Activated CD4-positive, CD25-positive, alpha-beta regulatory T cell treated with anti-CD3 and anti-CD28 coated beads, Interleukin-2, amount 50 U/mL, for 72 hours (primary cell): Measurements from ENCODE around the gene GLO1.

Experiments
- DNase-seq: peaks from one replicate; pipeline ENCODE4 v3.0.0; 2021

Gene GLO1

GRCh38 chr6:38656896-38657295 is 46.0 kb downstream of the GLO1 start:
- no peak for DNase-seq

- no peak for DNase-seq
Observed at GRCh38 chr6:38654263-38654662, 48.7 kb downstream of the GLO1 start.

DNA sequence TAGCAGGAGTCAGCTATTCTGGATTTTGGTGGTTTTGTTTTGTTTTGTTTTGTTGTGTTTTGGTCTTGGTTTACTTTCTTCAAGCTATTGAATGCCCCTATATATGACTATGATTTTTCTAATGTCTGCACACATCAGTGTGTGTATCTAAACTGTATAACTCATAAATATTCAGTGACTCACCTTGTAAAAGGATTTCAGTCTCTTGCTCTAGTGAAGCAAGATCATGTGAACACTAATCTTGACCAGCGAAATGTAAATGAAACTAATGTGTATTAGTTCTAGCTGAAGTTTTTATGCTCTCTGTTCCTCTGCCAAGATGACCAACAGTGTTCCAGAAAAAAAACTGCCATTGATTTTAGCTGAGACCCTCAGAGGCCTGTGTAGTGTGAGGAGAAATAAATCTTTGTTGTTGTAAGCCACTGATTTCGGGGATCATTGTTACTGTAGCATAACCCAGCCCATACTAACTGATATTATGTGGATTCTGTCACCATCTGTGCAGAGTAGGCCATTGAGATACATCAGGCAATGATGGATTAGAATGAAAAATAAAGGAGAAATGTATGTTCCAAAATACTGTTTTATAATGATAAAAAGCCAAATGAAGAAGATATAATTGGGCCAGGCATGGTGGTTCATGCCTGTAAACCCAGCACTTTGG is 51.7 kb downstream of the GLO1 start:
- no peak for DNase-seq

- DNase-seq, result no peak
Observed at GRCh38 chr6:38650207-38650752, 52.7 kb downstream of the GLO1 start.

DNA sequence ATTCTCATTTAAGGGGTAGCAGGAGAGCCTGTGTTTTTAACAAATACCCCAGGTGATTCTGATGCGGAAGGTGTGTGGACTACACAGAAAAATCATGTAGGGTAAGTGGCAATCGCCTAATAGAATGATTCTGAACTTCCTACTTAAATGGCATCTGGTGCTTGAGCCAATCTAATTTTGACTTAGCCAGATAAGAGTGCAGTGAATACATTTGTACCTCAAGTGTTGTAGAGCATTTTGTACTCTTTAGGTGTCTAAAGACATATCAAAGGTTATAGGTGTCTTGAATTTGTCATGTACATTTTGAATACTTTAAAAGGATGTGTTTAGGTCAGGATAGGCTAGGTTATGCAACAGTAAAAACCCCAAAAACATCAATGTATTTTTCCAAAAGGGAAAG is 53.2 kb downstream of the GLO1 start:
- no peak for DNase-seq

DNA sequence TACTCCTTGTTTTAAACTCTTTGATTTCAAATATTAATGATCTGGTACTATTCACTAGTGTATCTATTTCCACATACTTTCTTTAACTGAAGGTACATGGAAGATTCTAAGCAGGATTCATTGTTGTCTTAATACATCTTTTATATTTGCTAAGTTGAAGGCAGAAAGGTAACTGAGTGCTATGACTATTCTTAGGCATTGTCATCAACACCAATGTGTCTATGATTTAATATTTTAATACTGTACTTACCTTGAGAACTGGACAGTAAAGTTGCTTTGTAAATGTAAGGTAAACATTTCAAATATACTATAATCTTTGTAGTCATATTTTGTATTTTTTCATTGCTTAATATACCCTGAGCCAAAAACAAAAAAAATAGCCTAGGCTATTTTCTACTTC is 54.3 kb downstream of the GLO1 start:
- DNase-seq, result no peak

GRCh38 chr6:38646166-38646878 is 56.6 kb downstream of the GLO1 start:
- no peak for DNase-seq

GRCh38 chr6:38644951-38645350 is 58.0 kb downstream of the GLO1 start:
- DNase-seq, result no peak

GRCh38 chr6:38640216-38640909 is 62.6 kb downstream of the GLO1 start:
- no peak for DNase-seq

DNA sequence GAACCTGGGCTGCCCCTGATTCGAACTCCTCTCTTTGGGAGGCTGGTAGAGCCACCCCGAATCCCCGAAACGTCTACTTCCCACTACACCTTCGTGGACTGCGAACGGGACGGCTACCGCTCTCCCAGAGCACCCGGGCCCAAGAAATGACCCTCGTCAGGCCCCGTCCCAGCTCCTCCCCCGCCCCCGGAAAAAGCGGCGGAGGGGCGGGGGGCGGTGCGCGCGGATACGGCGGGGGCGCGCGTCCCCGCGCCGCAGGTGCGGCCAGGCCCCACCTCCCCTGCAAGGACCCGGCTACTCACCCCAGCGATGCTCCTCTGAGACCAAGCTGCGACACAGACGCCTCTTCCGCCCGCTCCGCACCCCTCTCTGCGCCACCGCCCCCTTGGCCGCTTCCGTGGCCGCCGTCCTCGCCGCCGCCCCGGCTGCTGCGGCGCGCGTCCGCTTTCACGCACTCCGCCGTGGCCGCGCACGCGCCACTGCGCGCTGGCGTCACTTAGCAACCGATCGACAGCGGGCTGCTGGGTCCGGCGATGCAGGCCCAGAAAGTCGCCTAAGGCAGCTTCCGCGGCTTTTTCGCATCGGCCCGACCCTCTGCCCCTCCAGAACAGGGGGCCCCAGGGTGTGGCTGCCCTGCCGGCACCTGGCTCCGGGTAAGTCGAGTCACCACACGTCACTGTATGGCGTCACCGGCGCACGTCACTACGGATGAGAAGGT is 63.3 kb downstream of the GLO1 start, which contains the start of gene BTBD9:
BTBD9 (minus strand) TSS at position 432 of the 718 bp plus-strand sequence.
- peak; percentile 87 for DNase-seq

DNA sequence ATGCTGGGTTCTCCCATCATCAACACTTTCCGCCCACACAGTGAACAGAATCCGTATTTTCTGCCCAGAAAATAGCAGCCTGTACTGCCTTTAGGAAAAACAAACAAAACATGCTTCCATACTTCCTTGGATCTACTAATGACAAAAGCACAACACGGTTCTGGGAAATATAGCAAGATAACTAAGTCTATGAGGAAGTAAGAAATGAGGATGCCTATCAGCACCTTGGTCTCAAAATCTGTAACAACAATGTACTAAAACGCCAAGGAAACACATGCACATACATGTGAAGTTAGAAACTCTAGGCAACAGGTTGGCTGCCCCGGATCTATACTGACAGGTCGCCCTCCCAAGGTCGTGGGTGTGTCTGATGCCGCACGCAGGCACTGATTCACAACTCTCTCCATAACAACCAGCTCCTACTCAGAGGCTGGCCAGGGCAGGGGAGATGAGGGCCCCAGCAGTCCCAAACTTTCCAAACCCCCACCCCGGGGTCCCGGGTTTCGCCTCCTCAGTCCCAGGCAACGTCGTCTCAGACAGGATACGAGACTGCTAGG is 63.9 kb downstream of the GLO1 start:
- DNase-seq, result peak; percentile 52

DNA sequence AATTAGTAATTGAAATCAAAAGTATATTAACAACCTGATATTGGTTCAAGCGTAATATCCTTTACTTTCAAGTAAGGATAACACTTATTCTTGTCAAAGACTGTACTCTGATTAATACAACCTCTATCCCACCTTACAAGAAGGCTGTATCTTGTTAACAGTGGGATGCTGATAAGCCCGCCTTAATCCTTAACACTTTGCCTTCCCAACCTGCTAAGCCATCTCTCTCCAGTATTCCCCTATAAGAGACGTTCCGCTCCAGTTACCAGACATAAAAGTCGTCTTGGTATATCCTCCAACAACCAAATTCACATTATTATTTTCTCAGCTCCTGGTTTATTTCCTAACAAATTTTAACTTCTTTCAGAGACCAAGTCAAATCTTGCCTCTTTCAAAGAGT is 65.2 kb downstream of the GLO1 start:
- DNase-seq, result no peak

GRCh38 chr6:38636027-38636426 is 66.9 kb downstream of the GLO1 start:
- no peak for DNase-seq

DNA sequence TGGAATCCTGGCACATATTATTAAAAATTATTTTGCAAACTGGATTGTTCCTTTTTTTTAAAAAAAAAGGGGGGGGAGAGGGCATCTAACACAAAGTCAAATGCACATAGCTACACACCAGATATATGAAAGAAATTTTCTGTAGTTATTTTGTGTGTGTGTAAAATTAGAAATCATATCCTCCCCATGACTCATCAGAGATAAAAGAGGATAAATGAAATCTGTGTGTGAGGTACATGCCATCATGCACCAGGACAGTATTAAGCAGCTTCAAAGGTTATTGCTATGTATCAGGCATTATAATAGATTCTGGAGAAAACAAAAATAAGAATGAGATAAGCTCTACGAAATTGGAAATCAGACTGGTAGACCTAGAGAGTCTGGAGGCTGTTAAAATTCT is 68.4 kb downstream of the GLO1 start:
- no peak for DNase-seq

DNA sequence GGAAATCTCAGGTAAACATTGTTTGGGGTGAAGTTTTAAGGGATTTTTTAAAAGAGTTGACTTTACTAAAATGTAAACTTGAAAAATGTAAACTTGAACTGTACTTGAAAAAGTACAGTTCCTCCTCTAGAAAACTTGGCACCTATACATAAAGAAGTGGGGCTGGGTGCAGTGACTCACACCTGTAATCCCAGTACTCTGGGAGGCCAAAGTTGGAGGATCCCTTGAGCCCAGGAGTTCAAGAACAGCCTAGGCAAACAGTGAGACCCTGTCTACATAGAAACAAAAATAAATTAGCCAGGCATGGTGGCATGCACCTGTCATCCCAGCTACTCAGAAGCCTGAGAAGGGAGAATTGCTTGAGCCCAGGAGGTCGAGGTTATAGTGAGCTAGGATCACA is 70.5 kb downstream of the GLO1 start:
- no peak for DNase-seq

- DNase-seq, result no peak
Observed at GRCh38 chr6:38631186-38631783, 71.7 kb downstream of the GLO1 start.
